Esophagus muscularis mucosa (tissue), 4 donors: ENCODE data around the gene WNT8A. TPM values are rescaled to one million over a fixed set of nuclear protein-coding genes. Genes with fewer than 3 reads are reported as not detected.

Experiments
- DNase-seq: peaks from one replicate; pipeline ENCODE4 v3.0.0-alpha.2; 2017; ENCODE audit errors: extremely low spot score
- H3K27ac ChIP-seq, 4 donors: fragments of 200-600 bp; sonication (generic); replicated peaks in 1 of 4; 1 replicate in 3 of 4; 2 replicates in 1 of 4; pipeline ENCODE4 v1.5.1; 2016 to 2019; ENCODE audit warnings: mild to moderate bottlenecking in 1 of 4
- H3K27me3 ChIP-seq, 4 donors: fragments of 200-600 bp; sonication (generic); one replicate each; pipeline versions ENCODE4 v1.5.1 to v1.6.0; 2016 to 2019
- H3K36me3 ChIP-seq, 4 donors: fragments of 200-600 bp; sonication (generic); one replicate each; pipeline ENCODE4 v1.5.1; 2016 to 2019
- H3K4me1 ChIP-seq, 4 donors: fragments of 200-600 bp; sonication (generic); one replicate each; pipeline ENCODE4 v1.5.1; 2016 to 2019
- H3K4me3 ChIP-seq, 4 donors: fragments of 200-600 bp; sonication (generic); 1 replicate in 2 of 4; 2 replicates in 2 of 4; pipeline ENCODE4 v1.5.1; 2016 to 2019; ENCODE audit warnings: mild to moderate bottlenecking in 4 of 4, moderate library complexity in 1 of 4
- H3K9me3 ChIP-seq, 4 donors: fragments of 200-600 bp; sonication (generic); 1 replicate in 3 of 4; 2 replicates in 1 of 4; pipeline ENCODE4 v1.5.1; 2016 to 2019
- EP300 ChIP-seq: sonication (generic); formaldehyde crosslinking; IDR thresholded peaks from one replicate; pipeline ENCODE4 v1.6.1; 2017; ENCODE audit warnings: antibody characterized with exemption
- POLR2A ChIP-seq: fragments of 450-650 bp; IDR thresholded peaks from one replicate; pipeline ENCODE4 v1.6.1; 2017; ENCODE audit warnings: antibody characterized with exemption, moderate library complexity, mild to moderate bottlenecking, low read depth
- POLR2AphosphoS5 ChIP-seq, 2 donors: sonication (generic); formaldehyde crosslinking; IDR thresholded peaks; one replicate each; pipeline ENCODE4 v1.6.1; 2017; ENCODE audit warnings: antibody characterized with exemption in 2 of 2
- WGBS: methylation state at CpG from one replicate; pipeline ENCODE4 v1.1.5; 2018; 5-methylcytosine and 5-hydroxymethylcytosine counted together
- intact Hi-C: fragments of 100-400 bp; cut with DNase I; formaldehyde crosslinking; loops from one replicate; pipeline ENCODE4 v1.15.1; 2023
- total RNA-seq, 4 donors: library from RNA; depleted of rRNA; stranded (reverse); fragments of >200 nt; gene quantifications; one replicate each; pipeline versions ENCODE4 v1.1.0 to v1.2.1, GENCODE V29; 2016
- TF ChIP-seq, protein P1 (sequence below), 3 experiments: fragments of 200-600 bp in 2 of 3; fragments of 450-650 bp in 1 of 3; sonication (generic) in 2 of 3; IDR thresholded peaks; one replicate each; pipeline ENCODE4 v1.5.1; 2017 to 2019; ENCODE audit warnings: antibody characterized with exemption in 3 of 3, mild to moderate bottlenecking in 2 of 3, moderate library complexity in 1 of 3

WNT8A gene
- total RNA-seq, 4 donors from 2014 or later, result not detected

DNA sequence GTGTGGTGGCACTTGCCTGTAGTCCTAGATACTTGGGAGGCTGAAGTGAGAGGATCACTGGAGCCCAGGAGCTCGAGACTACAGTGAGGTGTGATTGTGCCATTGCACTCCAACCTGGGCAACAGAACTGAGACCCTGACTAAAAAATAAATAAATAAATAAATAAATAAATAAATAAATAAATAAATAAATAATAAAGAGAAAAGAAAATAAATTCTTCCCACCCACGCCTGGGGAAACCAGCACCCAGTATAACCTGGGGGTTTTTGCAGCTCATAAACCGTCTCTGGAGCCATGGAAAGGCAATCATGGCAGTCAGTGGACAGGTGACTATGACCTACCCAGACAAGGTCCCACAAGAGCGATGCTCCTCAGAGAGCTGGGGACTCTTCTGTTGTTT is 7.9 kb downstream of the WNT8A start:
- intact Hi-C loops, result no loop called here

DNA sequence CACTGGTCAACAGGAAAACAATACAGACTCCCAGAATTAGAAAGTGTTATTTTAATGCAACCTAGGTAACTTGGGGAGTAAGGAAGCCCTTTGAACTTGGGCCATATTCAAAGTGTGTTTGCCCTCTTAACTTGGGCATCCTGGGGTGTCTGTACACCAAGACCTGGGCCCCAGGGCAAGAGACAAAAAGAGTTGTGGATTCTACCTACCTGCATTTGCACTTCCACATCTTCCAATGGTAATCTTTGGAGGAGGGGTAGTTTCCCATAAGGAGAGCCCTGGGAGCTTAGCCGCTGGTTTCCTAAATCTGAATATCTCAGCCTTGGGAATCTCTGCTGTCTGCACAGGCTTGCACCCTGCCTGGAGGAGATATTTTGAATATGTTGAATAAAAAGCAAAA is 8.5 kb downstream of the WNT8A start:
- H3K27me3 ChIP-seq, result peaks cover 0 to 2% (median 0%) of the 10 kb centered on the region in 4 donors
- intact Hi-C loops, result no loop called here
- no peaks in the 10 kb centered on the region for H3K9me3 ChIP-seq
- H3K36me3 ChIP-seq, result no peaks in the 10 kb centered on the region
- TF ChIP-seq POLR2AphosphoS5 (IDR thresholded peaks at IDR 0.05) (no peak), EP300 (no peak), POLR2A (no peak)
- TF ChIP-seq, protein P1, sequence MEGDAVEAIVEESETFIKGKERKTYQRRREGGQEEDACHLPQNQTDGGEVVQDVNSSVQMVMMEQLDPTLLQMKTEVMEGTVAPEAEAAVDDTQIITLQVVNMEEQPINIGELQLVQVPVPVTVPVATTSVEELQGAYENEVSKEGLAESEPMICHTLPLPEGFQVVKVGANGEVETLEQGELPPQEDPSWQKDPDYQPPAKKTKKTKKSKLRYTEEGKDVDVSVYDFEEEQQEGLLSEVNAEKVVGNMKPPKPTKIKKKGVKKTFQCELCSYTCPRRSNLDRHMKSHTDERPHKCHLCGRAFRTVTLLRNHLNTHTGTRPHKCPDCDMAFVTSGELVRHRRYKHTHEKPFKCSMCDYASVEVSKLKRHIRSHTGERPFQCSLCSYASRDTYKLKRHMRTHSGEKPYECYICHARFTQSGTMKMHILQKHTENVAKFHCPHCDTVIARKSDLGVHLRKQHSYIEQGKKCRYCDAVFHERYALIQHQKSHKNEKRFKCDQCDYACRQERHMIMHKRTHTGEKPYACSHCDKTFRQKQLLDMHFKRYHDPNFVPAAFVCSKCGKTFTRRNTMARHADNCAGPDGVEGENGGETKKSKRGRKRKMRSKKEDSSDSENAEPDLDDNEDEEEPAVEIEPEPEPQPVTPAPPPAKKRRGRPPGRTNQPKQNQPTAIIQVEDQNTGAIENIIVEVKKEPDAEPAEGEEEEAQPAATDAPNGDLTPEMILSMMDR (IDR thresholded peaks at IDR 0.05), result no peak
- no peak overlapping the region for H3K27ac ChIP-seq
- DNase-seq, result no peak
- H3K4me3 ChIP-seq, result no peak overlapping the region
- WGBS, result 54% methylated on average over 1 of the region's 1 CpG
- no peaks in the 10 kb centered on the region for H3K4me1 ChIP-seq

More for the DNA sequence above, 7.9 kb downstream of the WNT8A start:
- no peaks in the 10 kb centered on the region for H3K27me3 ChIP-seq
- H3K27ac ChIP-seq, result no peak overlapping the region
- DNase-seq, result no peak
- WGBS, result 84% methylated on average over 4 of the region's 4 CpGs
- no peaks in the 10 kb centered on the region for H3K4me1 ChIP-seq
- H3K36me3 ChIP-seq, result no peaks in the 10 kb centered on the region
- no peak for TF ChIP-seq EP300
- TF ChIP-seq, protein P1 (IDR thresholded peaks at IDR 0.05), result no peak
- no peak for TF ChIP-seq POLR2A
- no peak for TF ChIP-seq POLR2AphosphoS5 (IDR thresholded peaks at IDR 0.05)
- no peak overlapping the region for H3K4me3 ChIP-seq
- no peaks in the 10 kb centered on the region for H3K9me3 ChIP-seq

DNA sequence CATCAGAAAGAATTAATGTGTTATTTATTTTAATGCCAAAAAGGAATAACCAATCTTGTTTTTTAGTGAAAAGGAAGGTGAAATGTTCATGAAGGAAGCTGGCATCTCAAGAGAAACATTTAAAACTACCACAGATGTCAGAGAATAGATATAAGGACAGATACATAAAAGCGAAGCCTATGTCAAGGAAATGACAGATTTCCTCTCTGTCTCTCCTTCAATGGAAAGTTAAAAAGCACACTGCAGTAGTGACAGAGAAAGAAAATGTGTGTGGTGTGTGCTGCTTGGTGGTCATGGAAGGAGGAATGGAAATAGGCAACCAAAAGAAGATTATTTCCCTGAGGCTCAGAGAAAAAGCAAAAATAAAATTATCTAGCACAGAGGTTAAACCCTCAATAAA is 9.2 kb downstream of the WNT8A start:
- Histone ChIP-seq H3K9me3 (no peaks in the 10 kb centered on the region), H3K27me3 (peaks cover 0 to 9% (median 0%) of the 10 kb centered on the region in 4 donors), H3K27ac (no peak overlapping the region), H3K36me3 (no peaks in the 10 kb centered on the region), H3K4me1 (no peaks in the 10 kb centered on the region), H3K4me3 (no peak overlapping the region)
- no peak for DNase-seq
- TF ChIP-seq EP300 (no peak), POLR2AphosphoS5 (IDR thresholded peaks at IDR 0.05) (no peak), POLR2A (no peak)
- TF ChIP-seq, protein P1 (IDR thresholded peaks at IDR 0.05), result no peak
- 68% methylated on average over 1 of the region's 1 CpG for WGBS
- intact Hi-C loops, result no loop called here

DNA sequence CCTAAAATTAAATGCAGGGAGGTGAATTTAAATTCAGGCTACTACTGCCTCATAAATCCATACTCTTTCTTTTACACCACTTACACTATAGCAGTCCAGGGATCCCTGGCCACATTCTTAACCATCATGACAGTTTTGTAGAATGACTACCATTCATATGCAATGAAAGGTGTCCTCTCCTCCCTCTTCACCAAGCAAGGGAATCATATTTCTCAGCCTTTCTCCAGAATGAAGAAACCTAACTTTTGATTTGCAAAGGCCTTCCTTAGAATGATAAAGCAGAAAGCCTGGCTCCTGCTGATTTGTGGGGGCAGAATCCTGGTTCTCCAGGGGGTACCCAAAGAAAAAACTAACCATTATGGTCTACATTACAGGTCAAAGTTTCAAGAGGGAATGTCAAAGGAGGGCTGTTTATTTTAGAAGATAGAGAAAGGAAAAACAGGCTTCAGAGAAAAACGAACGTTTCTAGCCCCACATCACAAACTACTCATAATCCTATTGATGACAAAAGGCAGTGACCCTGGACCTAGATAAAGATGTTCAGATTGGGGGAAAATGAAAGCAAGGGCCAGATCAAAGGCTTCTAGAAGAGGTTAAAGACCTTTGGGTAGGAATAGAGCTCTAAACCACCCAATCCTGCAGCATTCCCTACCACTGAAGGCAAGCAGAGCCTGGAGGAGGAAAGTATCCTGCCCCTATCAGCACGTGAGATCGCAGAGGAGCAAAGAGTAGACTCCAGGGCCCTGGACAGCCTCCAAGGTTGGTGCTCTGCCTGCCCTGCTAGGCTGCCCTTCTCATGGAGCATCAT is 11.5 kb downstream of the WNT8A start:
- Histone ChIP-seq H3K4me1 (no peaks in the 10 kb centered on the region), H3K27me3 (peaks cover 0 to 20% (median 0%) of the 10 kb centered on the region in 4 donors), H3K36me3 (no peaks in the 10 kb centered on the region), H3K27ac (no peak overlapping the region), H3K9me3 (no peaks in the 10 kb centered on the region), H3K4me3 (no peak overlapping the region)
- no peak for DNase-seq
- TF ChIP-seq EP300 (no peak), POLR2A (no peak)
- intact Hi-C loops, result no loop called here
- 61% methylated on average over 4 of the region's 4 CpGs for WGBS

DNA sequence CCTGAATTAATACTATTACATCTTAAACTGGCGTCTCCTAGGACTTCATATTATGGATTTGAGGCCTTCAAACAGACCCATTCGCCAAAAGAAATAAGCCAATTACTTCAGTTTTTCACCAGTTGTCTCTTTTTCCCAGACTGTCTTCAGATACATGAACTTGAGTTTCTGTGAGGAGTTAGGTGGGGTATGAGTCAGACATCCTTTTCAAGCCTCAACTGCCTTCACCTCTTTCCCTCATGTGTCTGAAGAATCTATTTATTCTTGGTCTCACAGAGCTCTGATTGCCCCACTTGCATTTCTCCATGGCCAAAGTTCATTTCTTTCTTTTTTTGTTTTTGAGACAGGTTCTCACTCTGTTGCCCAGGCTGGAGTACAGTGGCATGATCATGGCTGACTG is 12.5 kb downstream of the WNT8A start:
- H3K9me3 ChIP-seq, result no peaks in the 10 kb centered on the region
- no peaks in the 10 kb centered on the region for H3K36me3 ChIP-seq
- WGBS, result 84% methylated on average over 2 of the region's 2 CpGs
- peaks cover 0 to 20% (median 0%) of the 10 kb centered on the region in 4 donors for H3K27me3 ChIP-seq
- intact Hi-C loops, result no loop called here
- no peaks in the 10 kb centered on the region for H3K4me1 ChIP-seq
- no peak for DNase-seq
- no peak overlapping the region for H3K27ac ChIP-seq
- TF ChIP-seq EP300, result no peak
- TF ChIP-seq POLR2A, result no peak
- no peak for TF ChIP-seq POLR2AphosphoS5 (IDR thresholded peaks at IDR 0.05)
- TF ChIP-seq, protein P1 (IDR thresholded peaks at IDR 0.05), result no peak
- no peak overlapping the region for H3K4me3 ChIP-seq
